Tibial artery (tissue), 4 donors: ENCODE data around the gene HLA-A.
"Not testable (repeated sequence)": the region's sequence is repeated elsewhere in the genome, so short reads cannot be mapped to it uniquely, and the experiment has no call there.

ENCODE experiments used
- DNase-seq, 2 donors: peaks; one replicate each; pipeline ENCODE4 v3.0.0-alpha.2; 2019
- H3K27ac ChIP-seq, 2 donors: fragments of 200-600 bp; sonication (generic) in 1 of 2; 1 replicate in 1 of 2; 2 replicates in 1 of 2; pipeline ENCODE4 v1.5.1; 2018 to 2019; ENCODE audit warnings: mild to moderate bottlenecking in 1 of 2
- H3K27me3 ChIP-seq, 2 donors: fragments of 200-600 bp; sonication (generic) in 1 of 2; one replicate each; pipeline versions ENCODE4 v1.5.1 to v1.6.0; 2016 to 2019
- H3K36me3 ChIP-seq, 3 donors: fragments of 200-600 bp; sonication (generic) in 2 of 3; one replicate each; pipeline ENCODE4 v1.5.1; 2016 to 2019; ENCODE audit warnings: mild to moderate bottlenecking in 2 of 3
- H3K4me1 ChIP-seq, 4 donors: fragments of 200-600 bp; sonication (generic) in 2 of 4; 1 replicate in 3 of 4; 2 replicates in 1 of 4; pipeline ENCODE4 v1.5.1; 2016 to 2019
- H3K4me3 ChIP-seq, 2 donors: fragments of 200-600 bp; sonication (generic) in 1 of 2; 1 replicate in 1 of 2; 2 replicates in 1 of 2; pipeline ENCODE4 v1.5.1; 2018 to 2019; ENCODE audit warnings: mild to moderate bottlenecking in 2 of 2
- H3K9me3 ChIP-seq, 3 donors: fragments of 200-600 bp; sonication (generic) in 1 of 3; one replicate each; pipeline ENCODE4 v1.5.1; 2016 to 2019
- CTCF ChIP-seq, 2 experiments: fragments of 200-600 bp in 1 of 2; fragments of 450-650 bp in 1 of 2; IDR thresholded peaks; one replicate each; pipeline ENCODE4 v1.5.1; 2017 to 2019; ENCODE audit warnings: antibody characterized with exemption in 2 of 2, mild to moderate bottlenecking in 1 of 2, moderate library complexity in 1 of 2
- intact Hi-C: fragments of 100-400 bp; cut with DNase I; formaldehyde crosslinking; loops from one replicate; pipeline ENCODE4 v1.15.0; 2023; ENCODE audit warnings: low total_unique reads

The HLA-A gene

GRCh38 chr6:29976253-29976587, 33.9 kb downstream of the HLA-A start:
- Histone ChIP-seq H3K4me1 (peaks cover 0 to 29% (median 12%) of the 10 kb centered on the region in 4 donors), H3K4me3 (peak overlapping the region; percentile 53 to 57), H3K27ac (peak overlapping the region; percentile 87 to 93), H3K36me3 (no peaks in the 10 kb centered on the region), H3K27me3 (no peaks in the 10 kb centered on the region), H3K9me3 (no peaks in the 10 kb centered on the region)
- DNase-seq, result no peak
- TF ChIP-seq CTCF (IDR thresholded peaks at IDR 0.05), result peak in 1 of 2 experiments; percentile 24
- intact Hi-C loops, result loop anchor here (2.0 kb wide), 1 partner anchor 49 kb away; no protein-coding TSS in a partner anchor

GRCh38 chr6:29976588-29977424, 34.5 kb downstream of the HLA-A start:
- no peaks in the 10 kb centered on the region for H3K36me3 ChIP-seq
- H3K4me3 ChIP-seq, result peak overlapping the region; percentile 53 to 57
- intact Hi-C loops, result loop anchor here (2.0 kb wide), 1 partner anchor 50 kb away; no protein-coding TSS in a partner anchor
- peak overlapping the region; percentile 87 to 93 for H3K27ac ChIP-seq
- DNase-seq, result peak; percentile 93 to 95
- no peaks in the 10 kb centered on the region for H3K27me3 ChIP-seq
- H3K9me3 ChIP-seq, result no peaks in the 10 kb centered on the region
- H3K4me1 ChIP-seq, result peaks cover 0 to 29% (median 12%) of the 10 kb centered on the region in 4 donors
- peak; percentile 3 to 29 for TF ChIP-seq CTCF (IDR thresholded peaks at IDR 0.05)

GRCh38 chr6:29977425-29977727, 35.0 kb downstream of the HLA-A start:
- Histone ChIP-seq H3K9me3 (no peaks in the 10 kb centered on the region), H3K27ac (peak overlapping the region; percentile 87 to 93), H3K4me3 (peak overlapping the region; percentile 53 to 57), H3K36me3 (no peaks in the 10 kb centered on the region), H3K4me1 (peaks cover 0 to 29% (median 12%) of the 10 kb centered on the region in 4 donors), H3K27me3 (no peaks in the 10 kb centered on the region)
- no peak for TF ChIP-seq CTCF (IDR thresholded peaks at IDR 0.05)
- intact Hi-C loops, result loop anchor here (2.0 kb wide), 1 partner anchor 51 kb away; no protein-coding TSS in a partner anchor
- no peak for DNase-seq

GRCh38 chr6:29980013-29980412, 37.7 kb downstream of the HLA-A start:
- DNase-seq, H3K27me3 ChIP-seq, H3K4me3 ChIP-seq, intact Hi-C loops, H3K27ac ChIP-seq, H3K9me3 ChIP-seq, H3K36me3 ChIP-seq: not testable (repeated sequence)
- H3K4me1 ChIP-seq, result peaks cover 0 to 20% (median 7%) of the 10 kb centered on the region in 4 donors

GRCh38 chr6:29980511-29980910, 38.2 kb downstream of the HLA-A start:
- no peaks in the 10 kb centered on the region for H3K36me3 ChIP-seq
- DNase-seq, result no peak
- intact Hi-C loops, result no loop called here

More at GRCh38 chr6:29980511-29980910, 38.2 kb downstream of the HLA-A start:
- Histone ChIP-seq H3K9me3 (no peaks in the 10 kb centered on the region), H3K4me1 (peaks cover 0 to 15% (median 3%) of the 10 kb centered on the region in 4 donors), H3K27me3 (no peaks in the 10 kb centered on the region), H3K4me3 (no peak overlapping the region), H3K27ac (no peak overlapping the region)
- TF ChIP-seq CTCF (IDR thresholded peaks at IDR 0.05), result no peak
